Measurements from ENCODE around the gene ZSWIM5. TPM values are rescaled to one million over a fixed set of nuclear protein-coding genes. Genes with fewer than 3 reads are reported as not detected.

ZSWIM5 gene
- total RNA-seq, 1 experiment from 2014 or later: 7.9 TPM

GRCh38 chr1:45198185-45198584 lies 8.2 kb downstream of the ZSWIM5 start:
- ChIA-PET POLR2A (interaction anchor here (0.8 kb wide), 1 partner anchor 105 kb away, joined by 7 read pairs; no protein-coding TSS in a partner anchor), CTCF (no interaction called here)
- no TSS peak for BruUV-seq (replicated peaks)

GRCh38 chr1:45196863-45197262 lies 9.5 kb downstream of the ZSWIM5 start:
- CTCF ChIA-PET: no interaction called here
- no TSS peak for BruUV-seq (replicated peaks)
- intact Hi-C loops (cut with micrococcal nuclease; ENCODE audit: unreplicated experiment): no loop called here

More at GRCh38 chr1:45198185-45198584, 8.2 kb downstream of the ZSWIM5 start:
- Histone ChIP-seq H3K27me3 (ENCODE audit: control insufficient read depth, insufficient read depth, low read length) (no peaks in the 10 kb centered on the region), H3K36me3 (ENCODE audit: control insufficient read depth, insufficient read depth, low read length) (no peaks in the 10 kb centered on the region), H3K4me3 (ENCODE audit: low read depth in 2 of 2, low read length in 2 of 2) (no peak overlapping the region), H3K4me1 (ENCODE audit: control insufficient read depth, insufficient read depth, low read length) (peaks cover under 1% of the 10 kb centered on the region; the same call in 1 of the 2 replicates), H3K9me3 (ENCODE audit: control insufficient read depth, insufficient read depth, low read depth, low read length) (no peaks in the 10 kb centered on the region), H3K27ac (ENCODE audit: low read length) (no peak overlapping the region)
- intact Hi-C loops (cut with micrococcal nuclease; ENCODE audit: unreplicated experiment) (no loop called here), in situ Hi-C loops (cut with HindIII; ENCODE audit: low pct_unique_long_range_greater_than_20kb, low sequenced_read_pairs) (no loop called here)
- ATAC-seq (no peak), DNase-seq (ENCODE audit: low read depth, low spot score) (no peak)
- TF ChIP-seq POLR2AphosphoS5 (IDR thresholded peaks at IDR 0.05; ENCODE audit: low read depth, low read length) (no peak), SIN3A (IDR thresholded peaks at IDR 0.05; ENCODE audit: borderline replicate concordance, insufficient read depth, low read depth, low read length) (no peak), TCF7L2 (IDR thresholded peaks at IDR 0.05; ENCODE audit: low read depth, low read length) (no peak), CTCF (IDR thresholded peaks at IDR 0.05) (no peak), REST (IDR thresholded peaks at IDR 0.05; ENCODE audit: insufficient read depth in 1 of 2, low read depth in 2 of 2, low read length in 1 of 2) (no peak)

More at GRCh38 chr1:45196863-45197262, 9.5 kb downstream of the ZSWIM5 start:
- Histone ChIP-seq H3K4me1 (ENCODE audit: control insufficient read depth, insufficient read depth, low read length) (no peaks in the 10 kb centered on the region), H3K9me3 (ENCODE audit: control insufficient read depth, insufficient read depth, low read depth, low read length) (no peaks in the 10 kb centered on the region), H3K4me3 (ENCODE audit: low read depth in 2 of 2, low read length in 2 of 2) (no peak overlapping the region), H3K36me3 (ENCODE audit: control insufficient read depth, insufficient read depth, low read length) (no peaks in the 10 kb centered on the region), H3K27me3 (ENCODE audit: control insufficient read depth, insufficient read depth, low read length) (no peaks in the 10 kb centered on the region), H3K27ac (ENCODE audit: low read length) (no peak overlapping the region)
- POLR2A ChIA-PET: interaction anchor here (0.7 kb wide), 1 partner anchor 27 kb away, joined by 4 read pairs; no protein-coding TSS in a partner anchor
- DNase-seq (ENCODE audit: low read depth, low spot score) (no peak), ATAC-seq (no peak)
- in situ Hi-C loops (cut with HindIII; ENCODE audit: low pct_unique_long_range_greater_than_20kb, low sequenced_read_pairs): no loop called here
- TF ChIP-seq CTCF (IDR thresholded peaks at IDR 0.05): no peak
- no peak for TF ChIP-seq POLR2AphosphoS5 (IDR thresholded peaks at IDR 0.05; ENCODE audit: low read depth, low read length)
- TF ChIP-seq REST (IDR thresholded peaks at IDR 0.05; ENCODE audit: insufficient read depth in 1 of 2, low read depth in 2 of 2, low read length in 1 of 2): no peak
- no peak for TF ChIP-seq SIN3A (IDR thresholded peaks at IDR 0.05; ENCODE audit: borderline replicate concordance, insufficient read depth, low read depth, low read length)
- TF ChIP-seq TCF7L2 (IDR thresholded peaks at IDR 0.05; ENCODE audit: low read depth, low read length): no peak
